ENCODE data around the gene OR8B12. TPM values are rescaled to one million over a fixed set of nuclear protein-coding genes. Genes with fewer than 3 reads are reported as not detected.

The OR8B12 gene
- total and polyA plus RNA-seq, 2 donors (not counting 1 experiment from before 2014, with no cell fraction given): not detected

- Histone ChIP-seq H4K20me1 (ENCODE audit: control insufficient read depth, insufficient read depth, low read length, poor library complexity, severe bottlenecking) (no peaks in the 10 kb centered on the region), H3K4me2 (replicated peaks; ENCODE audit: low read depth, low read length, poor library complexity, severe bottlenecking) (no peak overlapping the region), H3K27me3 (replicated peaks in 1 of 4; ENCODE audit: control extremely low read depth in 1 of 4, control insufficient read depth in 3 of 4, insufficient read depth in 4 of 4, low read length in 3 of 4) (no peaks in the 10 kb centered on the region), H3K9ac (ENCODE audit: low read length) (no peak overlapping the region), H3K36me3 (replicated peaks in 1 of 2; ENCODE audit: control extremely low read depth in 1 of 2, control insufficient read depth in 1 of 2, extremely low read depth in 1 of 2, insufficient read depth in 2 of 2, low read length in 1 of 2) (no peaks in the 10 kb centered on the region), H2AFZ (ENCODE audit: insufficient read depth, low read depth, low read length, poor library complexity, severe bottlenecking) (no peak overlapping the region), H3K4me1 (ENCODE audit: control insufficient read depth in 2 of 2, insufficient read depth in 2 of 2, low read length in 2 of 2) (no peaks in the 10 kb centered on the region), H3K79me2 (ENCODE audit: control insufficient read depth, insufficient read depth, low read length) (no peaks in the 10 kb centered on the region), H3K4me3 (ENCODE audit: control extremely low read depth in 1 of 5, extremely low read depth in 1 of 5, insufficient read depth in 1 of 5, low read depth in 2 of 5, low read length in 4 of 5) (no peak overlapping the region), H3K27ac (ENCODE audit: low read length in 2 of 2) (no peak overlapping the region), H3K9me3 (ENCODE audit: control extremely low read depth in 1 of 3, control insufficient read depth in 2 of 3, insufficient read depth in 1 of 3, low read length in 2 of 3) (peaks cover 0 to 2% (median 0%) of the 10 kb centered on the region in 3 donors)
- TF ChIP-seq CTCF (IDR thresholded peaks at IDR 0.05): no peak
- no peak for TF ChIP-seq EZH2 (IDR thresholded peaks at IDR 0.05; ENCODE audit: borderline replicate concordance, insufficient read depth, low read depth, low read length, poor library complexity, severe bottlenecking)
- POLR2A ChIA-PET: no interaction called here
- intact Hi-C loops (cut with micrococcal nuclease): no loop called here
- no peak for DNase-seq
- Mint-ChIP-seq H3K27me3 (peaks cover 7% of the 10 kb centered on the region), H3K4me1 (no peaks in the 10 kb centered on the region), H3K9me3 (ENCODE audit: insufficient read depth) (no peaks in the 10 kb centered on the region), H3K27ac (no peak overlapping the region), H3K4me3 (no peak overlapping the region)
- CTCF ChIA-PET: no interaction called here
- ATAC-seq (ENCODE audit: low read depth): no peak
- 97% methylated on average over 3 of the region's 4 CpGs for WGBS (ENCODE audit: insufficient coverage)
Measured at GRCh38 chr11:124551987-124552386, 8.5 kb upstream of the OR8B12 start.

- Histone ChIP-seq H3K27me3 (replicated peaks in 1 of 4; ENCODE audit: control extremely low read depth in 1 of 4, control insufficient read depth in 3 of 4, insufficient read depth in 4 of 4, low read length in 3 of 4) (peaks cover 0 to 5% (median 0%) of the 10 kb centered on the region in 4 experiments), H4K20me1 (ENCODE audit: control insufficient read depth, insufficient read depth, low read length, poor library complexity, severe bottlenecking) (no peaks in the 10 kb centered on the region), H3K36me3 (replicated peaks in 1 of 2; ENCODE audit: control extremely low read depth in 1 of 2, control insufficient read depth in 1 of 2, extremely low read depth in 1 of 2, insufficient read depth in 2 of 2, low read length in 1 of 2) (no peaks in the 10 kb centered on the region), H3K27ac (ENCODE audit: low read length in 2 of 2) (no peak overlapping the region), H3K4me3 (ENCODE audit: control extremely low read depth in 1 of 5, extremely low read depth in 1 of 5, insufficient read depth in 1 of 5, low read depth in 2 of 5, low read length in 4 of 5) (no peak overlapping the region), H3K9me3 (ENCODE audit: control extremely low read depth in 1 of 3, control insufficient read depth in 2 of 3, insufficient read depth in 1 of 3, low read length in 2 of 3) (peaks cover 0 to 1% (median 0%) of the 10 kb centered on the region in 3 donors), H3K79me2 (ENCODE audit: control insufficient read depth, insufficient read depth, low read length) (no peaks in the 10 kb centered on the region), H2AFZ (ENCODE audit: insufficient read depth, low read depth, low read length, poor library complexity, severe bottlenecking) (no peak overlapping the region), H3K9ac (ENCODE audit: low read length) (no peak overlapping the region), H3K4me1 (ENCODE audit: control insufficient read depth in 2 of 2, insufficient read depth in 2 of 2, low read length in 2 of 2) (no peaks in the 10 kb centered on the region), H3K4me2 (replicated peaks; ENCODE audit: low read depth, low read length, poor library complexity, severe bottlenecking) (no peak overlapping the region)
- POLR2A ChIA-PET: no interaction called here
- no peaks in the 10 kb centered on the region for H3K9me3 Mint-ChIP-seq (ENCODE audit: insufficient read depth)
- H3K27me3 Mint-ChIP-seq: peaks cover 3% of the 10 kb centered on the region
- H3K27ac Mint-ChIP-seq: no peak overlapping the region
- intact Hi-C loops (cut with micrococcal nuclease): no loop called here
- H3K4me1 Mint-ChIP-seq: no peaks in the 10 kb centered on the region
- TF ChIP-seq EZH2 (IDR thresholded peaks at IDR 0.05; ENCODE audit: borderline replicate concordance, insufficient read depth, low read depth, low read length, poor library complexity, severe bottlenecking) (no peak), CTCF (IDR thresholded peaks at IDR 0.05) (no peak)
- H3K4me3 Mint-ChIP-seq: no peak overlapping the region
- CTCF ChIA-PET: no interaction called here
- WGBS (ENCODE audit: insufficient coverage): 91% methylated on average over 2 of the region's 6 CpGs
- DNase-seq (no peak), ATAC-seq (ENCODE audit: low read depth) (no peak)
Measured at GRCh38 chr11:124551189-124551588, 7.7 kb upstream of the OR8B12 start.
